ENCODE data around the gene ALAD.

Gene ALAD

DNA sequence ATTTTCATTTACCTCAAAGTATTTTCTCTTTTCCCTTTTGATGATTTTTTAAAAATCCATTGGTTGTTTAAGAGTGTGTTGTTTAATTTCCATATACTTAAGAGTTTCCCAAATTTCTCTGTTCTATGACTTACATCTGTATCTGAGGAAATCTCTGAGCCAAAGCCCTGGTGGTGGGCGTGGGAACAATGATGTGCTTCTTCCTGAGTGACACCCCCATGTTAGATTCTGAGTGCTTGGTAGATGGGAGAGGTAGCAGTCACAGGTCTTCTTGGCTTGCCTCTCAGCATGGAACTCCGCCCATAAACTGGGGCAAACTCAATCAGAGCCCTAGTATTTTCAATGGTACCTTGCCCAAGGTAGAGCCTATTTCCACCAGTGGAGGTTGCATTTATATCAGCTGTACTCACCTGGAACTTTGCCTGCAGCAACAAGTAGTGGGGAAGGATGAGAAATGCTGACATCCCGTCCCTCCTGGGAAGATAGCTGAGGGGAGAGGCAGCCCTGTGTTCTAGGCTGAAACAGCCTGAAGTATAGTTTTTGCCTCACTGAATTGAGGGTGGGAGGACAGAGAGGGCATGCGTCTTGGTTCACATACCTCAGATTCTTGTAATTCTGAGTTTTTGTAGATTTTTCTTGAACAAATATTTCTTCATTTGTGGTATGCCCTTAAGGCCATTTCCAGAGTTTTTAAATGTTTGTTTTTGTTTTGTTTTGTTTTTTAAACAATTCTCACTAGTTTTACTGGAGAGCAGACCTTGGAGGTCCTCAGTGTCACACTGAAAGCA, 35.8 kb upstream of the ALAD start:
- H2AFZ ChIP-seq, result no peak overlapping the region
- H3K9me3 ChIP-seq (ENCODE audit: control insufficient read depth, low read length), result no peaks in the 10 kb centered on the region
- no peaks in the 10 kb centered on the region for H3K79me2 ChIP-seq
- no peak overlapping the region for H3K27ac ChIP-seq
- no peak overlapping the region for H3K9ac ChIP-seq
- TF ChIP-seq, protein P1, sequence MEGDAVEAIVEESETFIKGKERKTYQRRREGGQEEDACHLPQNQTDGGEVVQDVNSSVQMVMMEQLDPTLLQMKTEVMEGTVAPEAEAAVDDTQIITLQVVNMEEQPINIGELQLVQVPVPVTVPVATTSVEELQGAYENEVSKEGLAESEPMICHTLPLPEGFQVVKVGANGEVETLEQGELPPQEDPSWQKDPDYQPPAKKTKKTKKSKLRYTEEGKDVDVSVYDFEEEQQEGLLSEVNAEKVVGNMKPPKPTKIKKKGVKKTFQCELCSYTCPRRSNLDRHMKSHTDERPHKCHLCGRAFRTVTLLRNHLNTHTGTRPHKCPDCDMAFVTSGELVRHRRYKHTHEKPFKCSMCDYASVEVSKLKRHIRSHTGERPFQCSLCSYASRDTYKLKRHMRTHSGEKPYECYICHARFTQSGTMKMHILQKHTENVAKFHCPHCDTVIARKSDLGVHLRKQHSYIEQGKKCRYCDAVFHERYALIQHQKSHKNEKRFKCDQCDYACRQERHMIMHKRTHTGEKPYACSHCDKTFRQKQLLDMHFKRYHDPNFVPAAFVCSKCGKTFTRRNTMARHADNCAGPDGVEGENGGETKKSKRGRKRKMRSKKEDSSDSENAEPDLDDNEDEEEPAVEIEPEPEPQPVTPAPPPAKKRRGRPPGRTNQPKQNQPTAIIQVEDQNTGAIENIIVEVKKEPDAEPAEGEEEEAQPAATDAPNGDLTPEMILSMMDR (IDR thresholded peaks at IDR 0.05), result no peak
- no peaks in the 10 kb centered on the region for H3K36me3 ChIP-seq (ENCODE audit: control insufficient read depth, insufficient read depth, low read length)
- H3K4me1 ChIP-seq, result no peaks in the 10 kb centered on the region
- H3K27me3 ChIP-seq (ENCODE audit: control insufficient read depth, insufficient read depth, low read length), result no peaks in the 10 kb centered on the region
- H3K4me2 ChIP-seq (ENCODE audit: low read length), result no peak overlapping the region
- H3K4me3 ChIP-seq (ENCODE audit: low read depth, low read length), result no peak overlapping the region

DNA sequence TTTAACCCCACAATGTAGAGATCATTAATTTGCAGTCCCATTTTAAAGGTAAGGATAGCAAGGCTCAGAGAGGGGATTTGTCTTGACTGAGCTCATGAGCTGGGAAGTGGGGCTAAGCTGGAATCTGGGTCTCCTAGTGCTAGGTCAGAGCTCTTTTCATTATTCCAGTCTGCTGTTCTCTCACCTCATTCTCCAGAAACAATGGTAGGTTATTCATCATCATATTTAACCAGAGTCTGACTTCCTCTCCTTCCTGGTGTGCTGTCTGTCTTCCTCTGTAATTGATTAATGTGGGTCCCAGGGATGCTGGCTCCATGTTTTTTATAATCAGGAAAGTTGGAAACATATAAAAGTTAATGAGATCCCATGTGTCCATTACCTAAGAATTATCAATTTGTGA, 30.1 kb upstream of the ALAD start:
- Histone ChIP-seq H3K4me2 (ENCODE audit: low read length) (no peak overlapping the region), H3K9me3 (ENCODE audit: control insufficient read depth, low read length) (no peaks in the 10 kb centered on the region), H3K4me3 (ENCODE audit: low read depth, low read length) (no peak overlapping the region), H3K4me1 (no peaks in the 10 kb centered on the region), H3K27ac (no peak overlapping the region), H2AFZ (no peak overlapping the region), H3K9ac (no peak overlapping the region), H3K79me2 (no peaks in the 10 kb centered on the region), H3K36me3 (ENCODE audit: control insufficient read depth, insufficient read depth, low read length) (no peaks in the 10 kb centered on the region), H3K27me3 (ENCODE audit: control insufficient read depth, insufficient read depth, low read length) (no peaks in the 10 kb centered on the region)
- TF ChIP-seq, protein P1 (IDR thresholded peaks at IDR 0.05), result no peak

DNA sequence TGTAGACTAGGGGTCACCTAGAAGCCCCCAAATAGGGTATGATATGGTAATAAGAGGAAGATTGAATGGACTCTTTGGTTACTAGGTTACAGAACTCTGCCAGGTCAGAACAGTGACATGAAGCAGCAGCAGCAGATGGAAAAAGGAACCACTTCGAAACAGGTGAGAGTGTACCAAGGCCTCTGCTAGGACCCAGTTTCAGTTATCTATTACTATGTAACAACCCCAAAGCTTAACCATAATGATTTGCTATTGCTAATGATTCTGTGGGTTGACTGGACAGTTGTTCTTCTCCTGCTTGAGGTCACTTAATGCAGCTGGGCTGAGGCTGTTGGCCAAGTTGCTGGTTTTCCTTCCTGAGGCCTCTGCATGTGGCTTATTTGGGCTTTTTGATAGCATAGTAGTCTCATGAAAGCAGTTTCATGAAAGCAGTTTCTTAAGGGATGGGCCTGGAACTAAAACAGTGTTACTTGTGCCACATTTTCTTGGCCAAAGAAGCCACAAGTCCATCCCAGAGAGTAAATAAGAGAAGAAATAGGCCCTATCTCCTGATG, 27.1 kb upstream of the ALAD start:
- Histone ChIP-seq H3K79me2 (no peaks in the 10 kb centered on the region), H3K4me3 (ENCODE audit: low read depth, low read length) (no peak overlapping the region), H3K4me2 (ENCODE audit: low read length) (no peak overlapping the region), H3K9me3 (ENCODE audit: control insufficient read depth, low read length) (no peaks in the 10 kb centered on the region), H3K9ac (no peak overlapping the region), H3K27me3 (ENCODE audit: control insufficient read depth, insufficient read depth, low read length) (no peaks in the 10 kb centered on the region), H3K27ac (no peak overlapping the region), H3K4me1 (no peaks in the 10 kb centered on the region), H2AFZ (no peak overlapping the region), H3K36me3 (ENCODE audit: control insufficient read depth, insufficient read depth, low read length) (no peaks in the 10 kb centered on the region)
- TF ChIP-seq, protein P1 (IDR thresholded peaks at IDR 0.05), result no peak

DNA sequence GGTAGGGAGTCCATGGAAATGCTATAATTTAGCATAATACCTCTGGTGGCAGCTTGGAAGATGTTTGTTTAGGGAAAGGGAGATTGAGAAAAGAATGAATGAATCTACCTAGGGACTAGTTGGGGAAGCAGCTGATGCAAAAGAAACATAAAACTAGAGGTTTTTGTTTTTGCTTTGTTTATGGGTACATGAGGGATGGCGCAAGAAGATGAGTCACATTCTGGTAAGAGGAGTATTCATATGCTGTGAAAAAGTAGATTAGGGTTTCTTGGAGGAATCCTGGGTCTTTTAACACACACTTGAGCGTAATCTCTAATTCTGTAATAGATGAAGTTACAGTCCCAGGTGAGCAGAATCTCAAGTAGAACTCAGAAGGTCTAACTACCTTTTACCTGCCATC, 26.5 kb upstream of the ALAD start:
- TF ChIP-seq, protein P1 (IDR thresholded peaks at IDR 0.05), result no peak
- no peak overlapping the region for H3K9ac ChIP-seq
- H2AFZ ChIP-seq, result no peak overlapping the region
- H3K27ac ChIP-seq, result no peak overlapping the region
- H3K79me2 ChIP-seq, result no peaks in the 10 kb centered on the region
- no peaks in the 10 kb centered on the region for H3K36me3 ChIP-seq (ENCODE audit: control insufficient read depth, insufficient read depth, low read length)
- no peaks in the 10 kb centered on the region for H3K27me3 ChIP-seq (ENCODE audit: control insufficient read depth, insufficient read depth, low read length)
- H3K4me3 ChIP-seq (ENCODE audit: low read depth, low read length), result no peak overlapping the region
- no peaks in the 10 kb centered on the region for H3K4me1 ChIP-seq
- no peak overlapping the region for H3K4me2 ChIP-seq (ENCODE audit: low read length)
- no peaks in the 10 kb centered on the region for H3K9me3 ChIP-seq (ENCODE audit: control insufficient read depth, low read length)

DNA sequence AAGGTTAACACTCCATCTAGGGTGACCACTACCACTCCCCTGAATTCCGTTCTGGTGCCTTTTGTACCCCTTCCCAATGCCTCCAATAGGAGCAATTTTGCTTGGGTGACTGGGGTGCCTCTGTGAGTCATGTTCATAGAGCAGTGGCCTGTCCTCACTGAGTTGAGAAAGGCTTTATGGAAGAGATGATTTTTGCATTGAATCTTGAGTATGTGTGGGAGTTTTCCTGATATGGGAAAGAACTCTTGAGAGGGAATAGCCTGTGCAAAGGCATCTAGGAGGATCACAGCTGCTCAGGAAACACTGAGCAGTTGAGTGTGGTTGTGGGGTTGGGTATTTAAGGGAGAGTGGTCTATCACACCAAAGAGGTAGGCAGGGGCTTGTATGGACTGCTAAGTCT, 25.6 kb upstream of the ALAD start:
- Histone ChIP-seq H3K79me2 (no peaks in the 10 kb centered on the region), H3K9me3 (ENCODE audit: control insufficient read depth, low read length) (no peaks in the 10 kb centered on the region), H3K4me1 (no peaks in the 10 kb centered on the region), H3K36me3 (ENCODE audit: control insufficient read depth, insufficient read depth, low read length) (no peaks in the 10 kb centered on the region), H3K4me2 (ENCODE audit: low read length) (no peak overlapping the region), H2AFZ (no peak overlapping the region), H3K27me3 (ENCODE audit: control insufficient read depth, insufficient read depth, low read length) (no peaks in the 10 kb centered on the region), H3K9ac (no peak overlapping the region), H3K27ac (no peak overlapping the region), H3K4me3 (ENCODE audit: low read depth, low read length) (no peak overlapping the region)
- TF ChIP-seq, protein P1 (IDR thresholded peaks at IDR 0.05), result no peak

Measured in parathyroid adenoma (tissue), 2 donors.